ENCODE results near the gene TCL1B.

- TF ChIP-seq CTCF (IDR thresholded peaks at IDR 0.05) (no peak), POLR2AphosphoS5 (IDR thresholded peaks at IDR 0.05; ENCODE audit: low read depth, low read length) (no peak), SIN3A (IDR thresholded peaks at IDR 0.05; ENCODE audit: borderline replicate concordance, insufficient read depth, low read depth, low read length) (no peak), REST (IDR thresholded peaks at IDR 0.05; ENCODE audit: insufficient read depth in 1 of 2, low read depth in 2 of 2, low read length in 1 of 2) (no peak)
Observed at GRCh38 chr14:95699412-95699811, 13.2 kb downstream of the TCL1B start.

All from Panc1 (cell line).